Neural progenitor cell (in vitro differentiated cells): Measurements from ENCODE around the gene GMFB.

Experiments used
- EZH2 ChIP-seq: fragments of 200-600 bp; sonication (generic); IDR thresholded peaks from 2 replicates; pipeline ENCODE4 v1.6.1; 2017; ENCODE audit warnings: antibody characterized with exemption, mild to moderate bottlenecking, moderate library complexity
- EZH2phosphoT487 ChIP-seq: fragments of 200-600 bp; sonication (generic); IDR thresholded peaks from 2 replicates; pipeline ENCODE4 v1.6.1; 2017; ENCODE audit warnings: antibody characterized with exemption
- TF ChIP-seq, protein P1 (sequence below): fragments of 200-600 bp; sonication (generic); IDR thresholded peaks from 2 replicates; pipeline ENCODE4 v1.5.1; 2017; ENCODE audit warnings: antibody characterized with exemption, mild to moderate bottlenecking

DNA sequence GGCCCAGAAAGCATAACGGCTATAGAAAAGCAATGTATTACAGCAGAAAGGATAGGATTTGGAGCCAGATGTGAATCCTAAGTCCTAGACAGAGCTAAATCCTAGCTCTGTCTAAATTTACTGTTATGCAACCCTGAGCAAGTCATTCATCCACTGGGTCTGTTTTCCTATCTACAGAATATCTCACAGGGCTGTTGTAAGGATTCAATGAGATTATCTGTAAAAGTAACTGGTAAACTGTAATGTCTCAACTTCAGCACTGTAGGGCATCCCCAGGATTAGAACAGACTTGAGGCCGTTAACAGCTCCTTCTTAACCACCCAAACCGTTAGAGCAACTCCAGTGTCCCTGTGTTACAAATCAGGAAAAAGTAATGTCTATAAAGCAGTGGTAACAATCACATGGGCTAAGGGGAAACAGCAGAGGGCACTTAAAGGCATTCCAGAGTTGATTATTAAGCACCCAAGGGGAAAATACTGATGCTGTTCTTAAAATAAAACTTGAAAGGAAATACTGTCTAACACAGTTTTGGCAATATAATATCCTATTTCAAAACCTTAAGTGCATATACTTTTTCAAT, 10.1 kb downstream of the GMFB start:
- TF ChIP-seq, protein P1, sequence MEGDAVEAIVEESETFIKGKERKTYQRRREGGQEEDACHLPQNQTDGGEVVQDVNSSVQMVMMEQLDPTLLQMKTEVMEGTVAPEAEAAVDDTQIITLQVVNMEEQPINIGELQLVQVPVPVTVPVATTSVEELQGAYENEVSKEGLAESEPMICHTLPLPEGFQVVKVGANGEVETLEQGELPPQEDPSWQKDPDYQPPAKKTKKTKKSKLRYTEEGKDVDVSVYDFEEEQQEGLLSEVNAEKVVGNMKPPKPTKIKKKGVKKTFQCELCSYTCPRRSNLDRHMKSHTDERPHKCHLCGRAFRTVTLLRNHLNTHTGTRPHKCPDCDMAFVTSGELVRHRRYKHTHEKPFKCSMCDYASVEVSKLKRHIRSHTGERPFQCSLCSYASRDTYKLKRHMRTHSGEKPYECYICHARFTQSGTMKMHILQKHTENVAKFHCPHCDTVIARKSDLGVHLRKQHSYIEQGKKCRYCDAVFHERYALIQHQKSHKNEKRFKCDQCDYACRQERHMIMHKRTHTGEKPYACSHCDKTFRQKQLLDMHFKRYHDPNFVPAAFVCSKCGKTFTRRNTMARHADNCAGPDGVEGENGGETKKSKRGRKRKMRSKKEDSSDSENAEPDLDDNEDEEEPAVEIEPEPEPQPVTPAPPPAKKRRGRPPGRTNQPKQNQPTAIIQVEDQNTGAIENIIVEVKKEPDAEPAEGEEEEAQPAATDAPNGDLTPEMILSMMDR, result no peak
- no peak for TF ChIP-seq EZH2
- no peak for TF ChIP-seq EZH2phosphoT487
